Activated naive CD4-positive, alpha-beta T cell treated with anti-CD3 and anti-CD28 coated beads, Interleukin-2, amount 50 U/mL, for 16 hours (primary cell): ENCODE data around the gene TRMT2A.

Source experiments
- DNase-seq: peaks from one replicate; pipeline ENCODE4 v3.0.0-alpha.2; 2020

TRMT2A gene

GRCh38 chr22:20062043-20062765 is 54.8 kb downstream of the TRMT2A start:
- no peak for DNase-seq
